ENCODE data around the gene ADRA2B.

Gene ADRA2B

GRCh38 chr2:96105152-96105915 is 11.0 kb downstream of the ADRA2B start:
- FAIRE-seq: no peak
- DNase-seq (ENCODE audit: insufficient read length, low spot score): no peak
- no peak for TF ChIP-seq POLR2A (IDR thresholded peaks at IDR 0.05; ENCODE audit: low read depth, low read length)

GRCh38 chr2:96104487-96104861 is 11.9 kb downstream of the ADRA2B start:
- FAIRE-seq (no peak), DNase-seq (ENCODE audit: insufficient read length, low spot score) (no peak)
- no peak for TF ChIP-seq POLR2A (IDR thresholded peaks at IDR 0.05; ENCODE audit: low read depth, low read length)

- TF ChIP-seq POLR2A (IDR thresholded peaks at IDR 0.05; ENCODE audit: low read depth, low read length): no peak
- no peak for FAIRE-seq
- DNase-seq (ENCODE audit: insufficient read length, low spot score): no peak
Measured at GRCh38 chr2:96103761-96104486, 12.4 kb downstream of the ADRA2B start.

- DNase-seq (ENCODE audit: insufficient read length, low spot score) (no peak), FAIRE-seq (no peak)
- TF ChIP-seq POLR2A (IDR thresholded peaks at IDR 0.05; ENCODE audit: low read depth, low read length): no peak
Measured at GRCh38 chr2:96103187-96103601, 13.2 kb downstream of the ADRA2B start.

- DNase-seq (ENCODE audit: insufficient read length, low spot score): no peak
- no peak for TF ChIP-seq POLR2A (IDR thresholded peaks at IDR 0.05; ENCODE audit: low read depth, low read length)
- no peak for FAIRE-seq
Measured at GRCh38 chr2:96102596-96103186, 13.7 kb downstream of the ADRA2B start.

- no peak for DNase-seq (ENCODE audit: insufficient read length, low spot score)
- no peak for FAIRE-seq
- no peak for TF ChIP-seq POLR2A (IDR thresholded peaks at IDR 0.05; ENCODE audit: low read depth, low read length)
Measured at GRCh38 chr2:96100893-96101304, 15.5 kb downstream of the ADRA2B start.

GRCh38 chr2:96099861-96100798 is 16.2 kb downstream of the ADRA2B start:
- FAIRE-seq (no peak), DNase-seq (ENCODE audit: insufficient read length, low spot score) (no peak)
- TF ChIP-seq POLR2A (IDR thresholded peaks at IDR 0.05; ENCODE audit: low read depth, low read length): no peak

GRCh38 chr2:96098900-96099590 is 17.3 kb downstream of the ADRA2B start:
- FAIRE-seq (no peak), DNase-seq (ENCODE audit: insufficient read length, low spot score) (no peak)
- no peak for TF ChIP-seq POLR2A (IDR thresholded peaks at IDR 0.05; ENCODE audit: low read depth, low read length)

- no peak for TF ChIP-seq POLR2A (IDR thresholded peaks at IDR 0.05; ENCODE audit: low read depth, low read length)
- DNase-seq (ENCODE audit: insufficient read length, low spot score) (no peak), FAIRE-seq (no peak)
Measured at GRCh38 chr2:96097951-96098823, 18.2 kb downstream of the ADRA2B start.

- FAIRE-seq: no peak
- no peak for DNase-seq (ENCODE audit: insufficient read length, low spot score)
- TF ChIP-seq POLR2A (IDR thresholded peaks at IDR 0.05; ENCODE audit: low read depth, low read length): no peak
Measured at GRCh38 chr2:96097441-96097840, 18.9 kb downstream of the ADRA2B start.

- DNase-seq (ENCODE audit: insufficient read length, low spot score) (no peak), FAIRE-seq (no peak)
- no peak for TF ChIP-seq POLR2A (IDR thresholded peaks at IDR 0.05; ENCODE audit: low read depth, low read length)
Measured at GRCh38 chr2:96095116-96095636, 21.2 kb downstream of the ADRA2B start.

- TF ChIP-seq POLR2A (IDR thresholded peaks at IDR 0.05; ENCODE audit: low read depth, low read length): no peak
- DNase-seq (ENCODE audit: insufficient read length, low spot score): no peak
- no peak for FAIRE-seq
Measured at GRCh38 chr2:96093528-96093927, 22.8 kb downstream of the ADRA2B start.

Data from H54 (cell line).